ENCODE measurements around the gene NOPCHAP1. TPM values are rescaled to one million over a fixed set of nuclear protein-coding genes. Genes with fewer than 3 reads are reported as not detected.
"Not testable (repeated sequence)": the region's sequence is repeated elsewhere in the genome, so short reads cannot be mapped to it uniquely, and the experiment has no call there.

NOPCHAP1 gene
- 10 to 100 TPM; 14.8 to 15.0 TPM for total RNA-seq
- long read RNA-seq, full-length matches to known transcripts = 5 of 6 reads
- long read RNA-seq, partial matches to known transcripts = 1 of 6 reads
- long read RNA-seq, other reads (novel, unspliced or antisense) = 0 of 6 reads

GRCh38 chr12:104986022-104986941 lies at the start of gene NOPCHAP1:
TSS of gene NOPCHAP1 (plus strand) at chr12:104986316. CDS start at chr12:104986353, 37 bp downstream.
- DNase-seq (peak; percentile 94 to 95), ATAC-seq (peak; percentile 99)
- intact Hi-C loops (cut with DNase I, micrococcal nuclease) = no loop called here

DNA sequence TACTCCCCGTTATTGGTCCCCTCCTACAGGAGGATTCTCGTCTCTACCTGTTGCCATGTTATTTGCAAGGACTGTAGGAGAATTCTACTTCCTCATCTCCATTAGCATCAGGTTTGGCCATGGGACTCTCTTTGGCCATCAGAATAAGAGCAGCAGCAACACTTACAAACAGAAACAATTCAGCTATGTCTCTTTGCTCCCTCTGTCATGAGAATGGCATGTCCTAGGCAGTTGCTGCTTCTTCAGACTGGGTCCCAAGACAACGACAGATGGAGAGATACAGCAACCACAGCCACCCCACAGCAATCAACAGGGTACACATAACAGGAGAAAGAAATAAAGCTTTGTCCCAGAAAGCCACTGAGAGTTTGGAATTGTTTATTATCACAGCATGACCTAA lies 47.7 kb upstream of the NOPCHAP1 start:
- ATAC-seq = peak; percentile 43
- intact Hi-C loops (cut with DNase I, micrococcal nuclease) = no loop called here
- DNase-seq = no peak

DNA sequence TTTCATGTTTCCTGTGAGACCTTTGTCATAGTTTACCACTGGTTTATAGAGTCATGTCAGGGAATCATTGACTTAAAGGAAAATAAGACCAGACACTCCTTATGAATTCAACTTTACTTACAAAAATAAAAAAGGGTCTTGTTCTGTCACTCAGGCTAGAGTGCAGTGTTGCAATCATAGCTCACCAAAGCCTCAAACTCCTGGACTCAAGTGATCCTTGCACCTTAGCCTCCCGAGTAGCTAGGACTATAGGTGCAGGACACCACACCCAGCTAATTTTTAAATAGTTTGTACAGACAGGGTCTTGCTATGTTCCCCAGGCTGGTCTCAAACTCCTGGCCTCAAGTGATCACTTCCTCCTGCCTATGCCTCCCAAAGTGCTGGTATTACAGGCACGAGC lies 47.0 kb upstream of the NOPCHAP1 start:
- ATAC-seq (peak; percentile 84), DNase-seq (no peak)
- intact Hi-C loops (cut with DNase I, micrococcal nuclease) = no loop called here

- no peak for DNase-seq
- no peak for ATAC-seq
- intact Hi-C loops (cut with DNase I, micrococcal nuclease) = no loop called here
Measured at GRCh38 chr12:104941454-104941853, 44.7 kb upstream of the NOPCHAP1 start.

GRCh38 chr12:104942075-104942474 lies 44.0 kb upstream of the NOPCHAP1 start:
- no peak for DNase-seq
- intact Hi-C loops (cut with DNase I, micrococcal nuclease) = no loop called here
- ATAC-seq = no peak

- intact Hi-C loops (cut with DNase I, micrococcal nuclease); ATAC-seq; DNase-seq: not testable (repeated sequence)
Measured at GRCh38 chr12:104943401-104943800, 42.7 kb upstream of the NOPCHAP1 start.

DNA sequence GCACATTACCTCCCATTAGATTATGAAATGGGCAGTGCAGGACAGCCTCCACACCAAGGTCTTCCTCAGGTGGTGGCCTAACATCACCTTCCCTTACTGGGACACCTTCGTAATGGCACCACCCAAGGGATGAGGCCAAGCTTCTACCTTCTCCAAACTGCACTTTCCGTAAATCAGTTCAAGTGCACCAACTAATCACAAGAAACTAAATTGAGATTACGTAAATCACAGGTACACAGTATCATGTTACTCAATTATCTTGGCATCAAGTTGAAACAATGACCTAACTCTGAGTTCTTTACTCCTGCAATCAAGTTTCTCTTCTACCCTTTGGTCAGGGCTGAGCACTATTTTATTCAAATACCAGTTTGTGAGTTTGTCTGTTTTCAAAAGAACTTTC lies 41.9 kb upstream of the NOPCHAP1 start:
- peak; percentile 74 for ATAC-seq
- intact Hi-C loops (cut with DNase I, micrococcal nuclease) = no loop called here
- DNase-seq = no peak

DNA sequence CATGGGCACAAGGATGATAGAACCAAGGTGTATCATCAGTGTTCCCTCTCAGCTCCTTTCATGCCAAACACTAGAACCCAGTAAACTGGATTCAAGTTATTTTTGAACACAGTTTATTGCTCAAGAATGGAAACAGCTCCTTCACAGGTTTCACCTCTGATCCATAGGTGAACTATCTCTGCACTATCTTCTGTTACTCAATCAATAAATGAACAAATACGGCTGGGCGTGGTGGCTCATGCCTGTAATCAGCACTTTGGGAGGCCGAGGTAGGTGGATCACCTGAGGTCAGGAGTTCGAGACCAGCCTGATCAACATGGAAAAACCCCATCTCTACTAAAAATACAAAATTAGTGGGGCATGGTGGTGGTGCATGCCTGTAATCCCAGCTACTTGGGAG lies 37.4 kb upstream of the NOPCHAP1 start:
- DNase-seq; intact Hi-C loops (cut with DNase I, micrococcal nuclease); ATAC-seq: not testable (repeated sequence)

DNA sequence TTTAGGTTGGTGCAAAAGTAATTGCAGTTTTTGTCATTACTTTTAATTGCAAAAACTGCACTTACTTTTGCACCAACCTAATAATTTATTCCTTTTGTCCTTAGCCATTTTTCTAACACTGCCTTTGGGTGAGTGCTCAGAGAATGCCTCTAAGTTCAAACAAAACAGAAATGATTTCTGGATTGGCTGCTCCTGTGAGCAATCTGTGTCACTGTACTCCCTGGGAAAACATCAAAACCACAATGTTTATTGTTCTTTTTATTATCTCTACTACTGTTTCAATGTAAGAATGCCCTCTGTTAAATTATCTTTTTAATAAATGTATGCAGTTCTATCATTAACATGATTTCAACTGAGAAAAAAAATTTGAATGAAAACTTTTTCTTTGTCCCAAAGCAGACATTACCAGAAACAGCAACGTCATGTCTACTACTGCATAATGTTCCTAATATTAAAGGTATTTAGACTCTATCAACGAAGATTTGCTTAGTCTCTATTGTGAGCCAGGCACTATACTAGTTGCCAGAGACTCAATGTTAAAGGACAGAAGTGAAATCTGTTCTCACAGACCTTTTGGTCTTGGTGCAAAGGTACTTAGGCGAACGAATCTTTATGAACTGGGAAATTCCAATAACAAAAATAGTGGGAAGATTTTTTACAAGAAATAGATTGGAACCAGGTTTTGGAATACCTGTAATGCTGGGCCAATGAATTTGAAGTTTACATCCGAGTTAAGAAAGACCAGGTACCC lies 34.2 kb upstream of the NOPCHAP1 start:
- intact Hi-C loops (cut with DNase I, micrococcal nuclease) = no loop called here
- DNase-seq (no peak), ATAC-seq (peak; percentile 45)

- ATAC-seq = peak; percentile 32
- intact Hi-C loops (cut with DNase I, micrococcal nuclease) = no loop called here
- DNase-seq = no peak
Measured at GRCh38 chr12:104952816-104953215, 33.3 kb upstream of the NOPCHAP1 start.

- DNase-seq (peak; percentile 41 to 67), ATAC-seq (peak; percentile 81)
- intact Hi-C loops (cut with DNase I, micrococcal nuclease) = no loop called here
Measured at GRCh38 chr12:104953323-104953722, 32.8 kb upstream of the NOPCHAP1 start.

- no peak for DNase-seq
- no peak for ATAC-seq
- intact Hi-C loops (cut with DNase I, micrococcal nuclease) = no loop called here
Measured at GRCh38 chr12:104955703-104956102, 30.4 kb upstream of the NOPCHAP1 start.

GRCh38 chr12:104956870-104957718 lies 29.0 kb upstream of the NOPCHAP1 start:
- ATAC-seq (no peak), DNase-seq (no peak)
- intact Hi-C loops (cut with DNase I, micrococcal nuclease) = no loop called here

GRCh38 chr12:104957719-104958000 lies 28.5 kb upstream of the NOPCHAP1 start:
- peak in 1 of 2 donors; percentile 60 for DNase-seq
- peak; percentile 21 for ATAC-seq
- intact Hi-C loops (cut with DNase I, micrococcal nuclease) = no loop called here

DNA sequence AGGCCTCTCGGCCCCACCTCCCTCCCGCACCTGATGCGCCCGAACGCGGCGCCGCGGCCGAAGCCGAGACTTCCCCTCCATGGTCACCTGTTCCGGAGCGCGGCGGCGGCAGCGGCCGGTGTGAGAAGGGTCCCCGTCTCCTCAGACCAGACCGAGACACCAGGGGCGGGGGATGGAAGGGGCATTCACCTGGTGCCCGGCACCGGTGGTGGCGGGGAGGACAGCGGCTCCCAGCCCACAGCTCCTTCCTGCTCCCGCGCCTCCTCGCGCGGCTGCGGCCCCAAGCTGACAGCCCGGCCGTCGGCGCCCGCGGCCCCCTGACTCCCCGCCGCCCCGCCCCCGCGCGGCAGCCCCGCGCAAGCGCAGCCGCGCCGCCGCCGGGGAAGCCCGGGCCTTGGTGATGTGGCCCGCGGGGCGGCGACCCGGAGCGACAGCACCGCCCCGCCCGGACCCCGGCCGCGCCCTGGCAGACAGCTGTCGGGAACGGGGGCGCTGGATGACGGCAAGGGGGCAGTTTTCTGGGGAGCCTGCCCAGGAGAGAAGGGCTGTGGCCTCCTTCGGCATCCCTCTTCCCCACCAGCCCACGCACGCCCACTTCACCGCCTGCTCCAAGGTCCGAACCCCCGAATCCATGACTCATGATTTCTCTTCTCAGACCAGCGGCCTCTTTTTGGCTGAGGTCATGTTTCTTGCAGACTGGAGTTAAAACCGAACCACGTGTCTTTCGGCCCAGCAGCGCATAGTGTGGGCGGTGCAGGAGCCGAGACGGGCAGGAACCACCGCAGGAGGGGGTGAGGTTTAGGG lies 27.9 kb upstream of the NOPCHAP1 start, which contains the start of gene SLC41A2:
Gene SLC41A2, minus strand, starts transcription at position 290 of the 804 bp plus-strand sequence. CDS start 29,763 bp downstream, outside the sequence.
- DNase-seq (peak; percentile 84 to 88), ATAC-seq (peak; percentile 77)
- intact Hi-C loops (cut with DNase I, micrococcal nuclease) = no loop called here

DNA sequence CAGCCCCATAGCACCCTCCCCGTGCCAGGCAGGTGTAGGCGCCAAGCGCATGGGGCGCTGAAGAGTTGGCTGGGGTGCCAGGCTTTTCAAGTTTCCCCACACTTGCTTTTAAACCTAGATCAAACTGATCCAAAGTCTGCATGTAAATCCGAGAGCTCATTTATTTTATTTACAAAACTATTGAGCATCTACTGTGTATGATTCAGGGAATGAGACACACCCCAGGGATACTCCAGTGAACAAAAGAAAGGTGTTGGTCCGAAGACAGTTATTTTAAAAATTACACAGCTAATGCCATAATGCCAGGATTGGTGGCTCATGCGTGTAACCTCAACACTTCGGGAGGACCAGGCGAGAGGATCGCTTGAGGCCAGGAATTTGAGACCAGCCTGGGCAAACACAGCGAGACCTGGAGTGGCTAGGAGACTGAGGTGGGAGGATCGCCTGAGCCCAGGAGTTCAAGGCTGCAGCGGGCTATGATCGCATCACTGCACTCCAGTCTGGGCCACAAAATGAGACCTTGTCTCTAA lies 27.2 kb upstream of the NOPCHAP1 start:
- intact Hi-C loops (cut with DNase I, micrococcal nuclease) = no loop called here
- DNase-seq (no peak), ATAC-seq (peak; percentile 1)

GRCh38 chr12:104959335-104959841 lies 26.7 kb upstream of the NOPCHAP1 start:
- intact Hi-C loops (cut with DNase I, micrococcal nuclease) = no loop called here
- DNase-seq = no peak
- ATAC-seq = peak; percentile 50

- no peak for DNase-seq
- intact Hi-C loops (cut with DNase I, micrococcal nuclease) = no loop called here
- ATAC-seq = no peak
Measured at GRCh38 chr12:104960464-104960863, 25.7 kb upstream of the NOPCHAP1 start.
